Measurements from ENCODE around the gene ATG2B.

DNA sequence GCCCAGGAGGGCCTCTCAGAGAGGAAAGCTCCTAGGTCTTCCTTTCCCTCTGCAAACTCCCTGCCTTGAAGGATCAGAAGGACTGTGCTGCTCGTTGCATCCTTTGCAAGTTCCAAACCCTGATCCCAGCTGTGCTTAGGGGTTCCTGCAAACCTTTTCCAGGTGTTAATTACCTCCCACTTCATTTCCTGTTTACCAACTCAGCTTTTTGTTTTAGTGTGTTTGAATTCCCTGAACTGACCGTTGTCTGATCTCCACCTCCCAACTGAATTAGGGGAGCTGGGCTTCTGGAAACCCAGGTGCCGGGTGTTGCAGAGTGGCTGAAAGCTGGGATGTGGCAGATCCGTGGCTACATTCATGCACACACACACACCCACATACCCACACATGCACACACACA, 127.7 kb downstream of the ATG2B start:
- no peak for TF ChIP-seq CTCF (IDR thresholded peaks at IDR 0.05)
- no peak for TF ChIP-seq POLR2AphosphoS5 (IDR thresholded peaks at IDR 0.05)

Measured in prostate gland (tissue), 2 donors.